ENCODE results near the gene MYL6B. TPM values are rescaled to one million over a fixed set of nuclear protein-coding genes. Genes with fewer than 3 reads are reported as not detected.

MYL6B gene
- total RNA-seq, 1 experiment from 2014 or later: 44.8 TPM

- Mint-ChIP-seq H3K4me1 (ENCODE audit: low read depth, unreplicated experiment) (peaks cover 20% of the 10 kb centered on the region), H3K36me3 (ENCODE audit: insufficient read depth, unreplicated experiment) (peaks cover 92% of the 10 kb centered on the region), H3K9me3 (ENCODE audit: unreplicated experiment) (no peaks in the 10 kb centered on the region), H3K27ac (ENCODE audit: unreplicated experiment) (peak overlapping the region; percentile 88), H3K27me3 (ENCODE audit: insufficient read depth, unreplicated experiment) (no peaks in the 10 kb centered on the region), H3K4me3 (ENCODE audit: unreplicated experiment) (peak overlapping the region; percentile 79)
- no TSS peak for BruUV-seq (replicated peaks)
- Histone ChIP-seq H3K36me3 (ENCODE audit: control insufficient read depth, insufficient read depth, low read length) (no peaks in the 10 kb centered on the region; the same call in none of the 2 replicates), H3K4me3 (ENCODE audit: low read depth, low read length) (no peak overlapping the region), H3K4me1 (peaks cover 14% of the 10 kb centered on the region), H3K9me3 (no peaks in the 10 kb centered on the region), H3K27me3 (replicated peaks; ENCODE audit: control insufficient read depth, insufficient read depth, low read length) (no peaks in the 10 kb centered on the region)
- ChIA-PET POLR2A (interaction anchor here (1.1 to 1.5 kb wide), 3 partner anchors 11 to 61 kb away, joined by 3 to 4 read pairs (median 4); partner anchors contain the start of genes ESYT1 and RNF41), CTCF (interaction anchor here (1.7 kb wide), 1 partner anchor 43 kb away, joined by 6 read pairs; the partner anchor contains the start of gene ZC3H10)
- no peak for TF ChIP-seq CTCF (IDR thresholded peaks at IDR 0.05; ENCODE audit: insufficient read depth in 1 of 2, low read depth in 1 of 2, low read length in 1 of 2, severe bottlenecking in 1 of 2, unreplicated experiment in 1 of 2)
- no peak for DNase-seq
- intact Hi-C loops (cut with micrococcal nuclease; ENCODE audit: unreplicated experiment): no loop called here
These were observed 8.7 kb downstream of the MYL6B start for GRCh38 chr12:56160894-56161689.

GRCh38 chr12:56161690-56162351 is 9.4 kb downstream of the MYL6B start:
- H3K4me3 Mint-ChIP-seq (ENCODE audit: unreplicated experiment): peak overlapping the region; percentile 79
- no peak for DNase-seq
- Histone ChIP-seq H3K4me3 (ENCODE audit: low read depth, low read length) (no peak overlapping the region), H3K27me3 (replicated peaks; ENCODE audit: control insufficient read depth, insufficient read depth, low read length) (no peaks in the 10 kb centered on the region), H3K9me3 (no peaks in the 10 kb centered on the region), H3K4me1 (peaks cover 14% of the 10 kb centered on the region), H3K36me3 (ENCODE audit: control insufficient read depth, insufficient read depth, low read length) (no peaks in the 10 kb centered on the region; the same call in none of the 2 replicates)
- POLR2A ChIA-PET: interaction anchor here (1.1 to 1.5 kb wide), 5 partner anchors 10 to 60 kb away, joined by 3 to 8 read pairs (median 4); partner anchors contain the start of genes ESYT1, MYL6B and RNF41
- no peaks in the 10 kb centered on the region for H3K9me3 Mint-ChIP-seq (ENCODE audit: unreplicated experiment)
- CTCF ChIA-PET: interaction anchor here (1.3 to 1.7 kb wide), 3 partner anchors 10 to 43 kb away, joined by 4 to 6 read pairs (median 5); partner anchors contain the start of genes ESYT1, MYL6B and ZC3H10
- H3K27me3 Mint-ChIP-seq (ENCODE audit: insufficient read depth, unreplicated experiment): no peaks in the 10 kb centered on the region
- intact Hi-C loops (cut with micrococcal nuclease; ENCODE audit: unreplicated experiment): no loop called here
- H3K27ac Mint-ChIP-seq (ENCODE audit: unreplicated experiment): peak overlapping the region; percentile 65
- H3K4me1 Mint-ChIP-seq (ENCODE audit: low read depth, unreplicated experiment): peaks cover 20% of the 10 kb centered on the region
- no peak for TF ChIP-seq CTCF (IDR thresholded peaks at IDR 0.05; ENCODE audit: insufficient read depth in 1 of 2, low read depth in 1 of 2, low read length in 1 of 2, severe bottlenecking in 1 of 2, unreplicated experiment in 1 of 2)
- H3K36me3 Mint-ChIP-seq (ENCODE audit: insufficient read depth, unreplicated experiment): peaks cover 99% of the 10 kb centered on the region
- no TSS peak for BruUV-seq (replicated peaks)

Measured in Caco-2 (cell line).